Renal pelvis (tissue), 4 donors: ENCODE measurements around the gene SOX15. TPM values are rescaled to one million over a fixed set of nuclear protein-coding genes. Genes with fewer than 3 reads are reported as not detected.

Experiments used
- DNase-seq: peaks from one replicate; pipeline ENCODE4 v3.0.0-alpha.2; 2013
- polyA plus RNA-seq, 3 donors: library from polyadenylated mRNA; unstranded; fragments of 120-200 nt; gene quantifications; one replicate each; pipeline ENCODE4 v1.2.1, GENCODE V29; 2013; ENCODE audit not compliant: insufficient read length in 3 of 3

The SOX15 gene
- polyA plus RNA-seq, 3 donors: 3.7 to 4.9 (median 3.8) TPM

GRCh38 chr17:7559320-7560171, 30.3 kb downstream of the SOX15 start:
- DNase-seq: no peak

GRCh38 chr17:7558544-7559319, 31.2 kb downstream of the SOX15 start, which contains the start of gene TNFSF13:
Gene TNFSF13, plus strand, starts transcription at chr17:7558750. Its CDS starts 290 bp downstream, at chr17:7559040.
- no peak for DNase-seq

- peak; percentile 76 for DNase-seq
Observed at GRCh38 chr17:7557775-7558543, 31.9 kb downstream of the SOX15 start.

GRCh38 chr17:7557147-7557764, 32.6 kb downstream of the SOX15 start:
- DNase-seq: no peak

GRCh38 chr17:7556627-7557026, 33.3 kb downstream of the SOX15 start:
- no peak for DNase-seq

- no peak for DNase-seq
Observed at GRCh38 chr17:7555320-7555948, 34.5 kb downstream of the SOX15 start.

- DNase-seq: no peak
Observed at GRCh38 chr17:7553356-7553755, 36.5 kb downstream of the SOX15 start.

GRCh38 chr17:7552621-7553051, 37.3 kb downstream of the SOX15 start:
- DNase-seq: no peak

- no peak for DNase-seq
Observed at GRCh38 chr17:7551396-7551795, 38.5 kb downstream of the SOX15 start.

GRCh38 chr17:7550344-7550743, 39.5 kb downstream of the SOX15 start:
- DNase-seq: no peak

GRCh38 chr17:7549401-7550055, 40.4 kb downstream of the SOX15 start:
- DNase-seq: no peak

- DNase-seq: no peak
Observed at GRCh38 chr17:7548585-7549400, 41.1 kb downstream of the SOX15 start, which contains the start of gene TNFSF12. Gene TNFSF12, plus strand, starts transcription at chr17:7549058. Its CDS starts 96 bp downstream, at chr17:7549154.

- DNase-seq: no peak
Observed at GRCh38 chr17:7544911-7545310, 45.0 kb downstream of the SOX15 start.

GRCh38 chr17:7541074-7541621, 48.7 kb downstream of the SOX15 start:
- no peak for DNase-seq

- DNase-seq: no peak
Observed at GRCh38 chr17:7538891-7539545, 50.9 kb downstream of the SOX15 start.
